VCaP (cell line): ENCODE measurements around the gene ADORA1.

ENCODE experiments used
- H3K27ac ChIP-seq: fragments of 450-650 bp; 2 replicates; pipeline ENCODE4 v1.5.1; 2017
- CTCF ChIP-seq: fragments of 450-650 bp; conservative IDR thresholded peaks from 2 replicates; pipeline ENCODE4 v1.5.1; 2017; ENCODE audit warnings: mild to moderate bottlenecking, moderate library complexity

The ADORA1 gene

DNA sequence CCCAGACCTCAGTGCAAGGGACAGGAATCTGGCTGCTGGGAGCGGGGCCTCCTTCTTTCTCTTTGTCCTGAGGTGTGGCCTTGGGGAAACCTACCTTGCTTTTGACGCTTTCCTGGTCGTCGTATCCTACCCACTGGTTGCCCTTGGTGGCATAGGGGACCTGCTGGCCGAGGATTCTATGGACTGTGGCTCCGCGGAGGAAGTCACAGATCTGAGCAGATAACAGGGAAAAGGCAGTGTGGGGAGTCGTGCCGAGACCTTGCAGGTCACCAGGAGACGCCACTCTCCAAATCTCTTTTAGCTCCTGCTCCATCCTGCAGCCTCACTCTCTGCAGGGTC lies 52.1 kb downstream of the ADORA1 start:
- H3K27ac ChIP-seq, result no peak overlapping the region
- no peak for TF ChIP-seq CTCF

GRCh38 chr1:203180611-203181330 lies 53.2 kb downstream of the ADORA1 start:
- no peak overlapping the region for H3K27ac ChIP-seq
- TF ChIP-seq CTCF, result no peak

GRCh38 chr1:203181586-203182386 lies 54.3 kb downstream of the ADORA1 start:
- no peak overlapping the region for H3K27ac ChIP-seq
- no peak for TF ChIP-seq CTCF

- no peak overlapping the region for H3K27ac ChIP-seq
These were observed 54.9 kb downstream of the ADORA1 start for GRCh38 chr1:203182387-203182953.

DNA sequence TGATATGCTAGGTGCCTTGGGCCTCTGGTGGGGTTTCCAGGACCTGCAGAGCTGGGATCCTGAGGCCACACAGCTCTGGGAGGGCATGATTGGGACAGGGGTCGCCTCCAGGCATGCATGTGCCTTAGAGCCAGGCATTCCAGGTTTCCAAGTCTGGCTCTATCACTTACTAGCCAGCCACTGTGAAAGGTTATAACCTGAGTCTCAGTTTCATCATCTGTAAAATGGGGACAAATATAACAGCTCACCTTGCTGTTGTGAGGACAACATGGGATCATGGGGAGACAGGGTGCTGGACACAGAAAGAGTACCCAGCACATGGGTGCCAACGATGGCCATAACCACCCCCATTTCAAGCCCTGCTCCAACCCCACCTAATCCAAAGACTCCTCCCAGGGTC lies 56.3 kb downstream of the ADORA1 start:
- TF ChIP-seq CTCF, result no peak
- H3K27ac ChIP-seq, result no peak overlapping the region

More at GRCh38 chr1:203182387-203182953, 54.9 kb downstream of the ADORA1 start:
- no peak for TF ChIP-seq CTCF

DNA sequence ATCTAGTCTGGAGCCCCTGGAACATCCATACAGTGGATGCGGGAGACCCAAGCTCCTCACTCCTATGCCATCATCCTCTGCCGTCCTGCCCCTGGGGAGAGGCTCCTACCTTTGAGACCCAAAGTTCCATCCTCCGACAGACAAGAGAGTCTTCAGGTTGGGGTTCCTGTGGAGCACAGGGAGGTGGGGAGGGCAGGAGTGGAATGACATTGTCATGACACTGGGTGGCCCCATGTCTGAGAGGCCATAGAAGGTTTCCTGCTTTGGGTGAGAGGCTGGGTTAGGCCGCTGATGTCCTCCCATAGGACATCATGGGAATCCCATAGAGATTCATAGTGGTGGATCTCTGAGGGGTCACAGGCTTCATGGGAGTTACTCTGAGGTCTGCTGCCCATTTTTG lies 56.9 kb downstream of the ADORA1 start:
- TF ChIP-seq CTCF, result no peak
- no peak overlapping the region for H3K27ac ChIP-seq

GRCh38 chr1:203185061-203185461 lies 57.5 kb downstream of the ADORA1 start:
- H3K27ac ChIP-seq, result no peak overlapping the region
- TF ChIP-seq CTCF, result no peak
